ENCODE data around the gene BMS1.
A peak's percentile ranks its signal among the peaks of the same experiment; 100 is the strongest.
"Not testable (repeated sequence)": the region's sequence is repeated elsewhere in the genome, so short reads cannot be mapped to it uniquely, and the experiment has no call there.

The BMS1 gene

GRCh38 chr10:42782446-42783180 lies at the start of gene BMS1:
TSS of gene BMS1 (plus strand) at chr10:42782795. CDS start at chr10:42784395, 1,600 bp downstream.
- peak; percentile 91 for DNase-seq (ENCODE audit: low spot score)

- DNase-seq (ENCODE audit: low spot score): no peak
Observed at GRCh38 chr10:42734536-42734935, 48.1 kb upstream of the BMS1 start.

- DNase-seq (ENCODE audit: low spot score): no peak
Observed at GRCh38 chr10:42738679-42739078, 43.9 kb upstream of the BMS1 start.

- DNase-seq (ENCODE audit: low spot score): not testable (repeated sequence)
Observed at GRCh38 chr10:42741536-42741935, 41.1 kb upstream of the BMS1 start.

GRCh38 chr10:42743697-42744096 lies 38.9 kb upstream of the BMS1 start:
- DNase-seq (ENCODE audit: low spot score): no peak

- DNase-seq (ENCODE audit: low spot score): no peak
Observed at GRCh38 chr10:42744134-42744701, 38.4 kb upstream of the BMS1 start.

GRCh38 chr10:42753126-42753506 lies 29.5 kb upstream of the BMS1 start:
- peak; percentile 57 for DNase-seq (ENCODE audit: low spot score)

- DNase-seq (ENCODE audit: low spot score): no peak
Observed at GRCh38 chr10:42753507-42754154, 29.0 kb upstream of the BMS1 start.

- DNase-seq (ENCODE audit: low spot score): peak; percentile 3
Observed at GRCh38 chr10:42754155-42755027, 28.2 kb upstream of the BMS1 start.

- no peak for DNase-seq (ENCODE audit: low spot score)
Observed at GRCh38 chr10:42755028-42755451, 27.6 kb upstream of the BMS1 start.

- no peak for DNase-seq (ENCODE audit: low spot score)
Observed at GRCh38 chr10:42755556-42756093, 27.0 kb upstream of the BMS1 start.

GRCh38 chr10:42767906-42768305 lies 14.7 kb upstream of the BMS1 start:
- DNase-seq (ENCODE audit: low spot score): no peak

- DNase-seq (ENCODE audit: low spot score): no peak
Observed at GRCh38 chr10:42768581-42769152, 13.9 kb upstream of the BMS1 start.

- DNase-seq (ENCODE audit: low spot score): no peak
Observed at GRCh38 chr10:42769173-42769572, 13.4 kb upstream of the BMS1 start.

GRCh38 chr10:42769673-42770072 lies 12.9 kb upstream of the BMS1 start:
- DNase-seq (ENCODE audit: low spot score): no peak

- DNase-seq (ENCODE audit: low spot score): no peak
Observed at GRCh38 chr10:42776681-42777080, 5.9 kb upstream of the BMS1 start.

GRCh38 chr10:42780456-42780855 lies 2.1 kb upstream of the BMS1 start:
- DNase-seq (ENCODE audit: low spot score): no peak

- no peak for DNase-seq (ENCODE audit: low spot score)
Observed at GRCh38 chr10:42781893-42782445, 626 bp upstream of the BMS1 start.

GRCh38 chr10:42783181-42783549 lies 570 bp downstream of the BMS1 start:
- DNase-seq (ENCODE audit: low spot score): peak; percentile 35

GRCh38 chr10:42785759-42786158 lies 3.2 kb downstream of the BMS1 start:
- no peak for DNase-seq (ENCODE audit: low spot score)

GRCh38 chr10:42790835-42791234 lies 8.2 kb downstream of the BMS1 start:
- no peak for DNase-seq (ENCODE audit: low spot score)
